ENCODE results near the gene ZSCAN4. TPM values are rescaled to one million over a fixed set of nuclear protein-coding genes. Genes with fewer than 3 reads are reported as not detected.

Gene ZSCAN4
- not detected in 2 replicates for total RNA-seq

DNA sequence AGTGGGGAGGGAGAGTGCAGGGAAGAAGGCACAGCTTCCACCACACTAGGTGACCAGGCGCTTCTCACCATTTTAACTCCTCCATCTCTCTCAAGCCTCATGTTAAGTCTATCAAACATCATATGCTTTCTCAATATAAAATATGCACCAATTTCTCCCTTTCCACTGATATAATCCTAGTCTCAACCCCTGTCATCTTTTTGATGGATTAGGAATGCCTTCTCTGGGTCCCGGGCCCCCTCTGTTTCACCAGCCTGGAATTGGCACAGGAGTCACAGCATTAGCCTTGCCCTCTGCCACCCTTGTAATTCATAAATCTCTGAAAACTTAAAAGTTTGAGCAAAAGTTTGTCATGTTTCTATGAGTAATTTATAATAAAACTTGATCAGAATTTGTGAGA, at the start of gene ZSCAN4:
Gene ZSCAN4 (plus strand): TSS at position 301 of the 400 bp plus-strand sequence. CDS start 7,211 bp downstream, outside the sequence.

DNA sequence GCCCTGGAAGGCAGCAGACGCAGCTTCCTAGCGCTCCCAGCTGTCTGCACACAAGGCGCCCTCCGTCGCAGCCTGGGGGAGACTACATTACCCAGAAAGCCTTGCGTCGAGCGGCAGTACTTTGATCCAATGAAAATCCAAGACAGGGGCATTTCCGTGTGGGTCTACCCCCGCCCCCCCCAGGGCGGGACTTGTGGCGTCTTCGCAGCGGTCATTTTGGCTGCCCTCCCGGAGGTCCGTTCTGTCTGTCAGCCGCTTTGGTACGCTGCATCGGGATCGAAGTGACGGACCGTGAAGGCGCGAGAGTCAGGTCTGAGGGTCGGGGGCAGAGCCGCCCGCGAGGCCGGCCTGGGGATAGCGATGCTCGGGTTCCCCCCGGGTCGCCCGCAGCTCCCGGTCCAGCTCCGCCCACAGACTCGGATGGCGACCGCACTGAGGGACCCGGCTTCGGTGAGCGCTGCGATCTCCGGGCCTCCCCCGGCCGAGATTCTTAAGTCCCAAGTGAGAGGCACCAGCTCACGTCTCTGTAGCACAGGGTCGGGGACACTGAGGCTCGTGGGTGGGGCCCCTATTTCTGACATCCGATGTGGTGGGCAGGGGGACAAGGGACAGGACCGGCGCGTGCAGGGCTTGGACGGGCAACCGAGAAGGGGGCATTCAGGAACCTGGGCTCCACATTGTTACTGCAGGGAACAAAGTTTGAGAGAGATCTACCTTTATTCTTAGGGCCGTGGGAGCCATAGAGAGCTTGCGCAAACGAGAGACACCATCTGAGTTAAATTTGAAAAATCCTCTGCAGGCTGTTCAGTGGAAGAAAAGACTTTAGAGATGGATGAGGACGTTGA, 35.5 kb upstream of the ZSCAN4 start, which contains the start of gene ZNF211:
Gene ZNF211 (plus strand): TSS at position 182 of the 845 bp plus-strand sequence. CDS start 179 bp downstream, at position 361.

GRCh38 chr19:57708641-57709361, 40.1 kb downstream of the ZSCAN4 start, which contains the start of gene ZNF154:
ZNF154 (minus strand) TSS chr19:57709204; CDS start chr19:57708971, 233 bp downstream.

Other genes starting within 250 kb of the ZSCAN4 start
- gene ZNF749, start 233.6 kb upstream of the ZSCAN4 start, total RNA-seq: 2.9 and 5.0 TPM in 2 replicates
- gene VN1R1, start 211.8 kb upstream of the ZSCAN4 start, total RNA-seq: 0.16 TPM in 1 of 2 replicates, not detected in the other
- gene ZNF772, start 191.4 kb upstream of the ZSCAN4 start, total RNA-seq: 13.4 and 18.8 TPM in 2 replicates
- gene ZNF419, start 181.2 kb upstream of the ZSCAN4 start, total RNA-seq: 6.6 and 17.0 TPM in 2 replicates
- gene ZNF773, start 169.0 kb upstream of the ZSCAN4 start, total RNA-seq: 15.4 and 21.5 TPM in 2 replicates
- gene ZNF549, start 141.6 kb upstream of the ZSCAN4 start, total RNA-seq: 3.6 and 4.2 TPM in 2 replicates
- gene ZNF550, start 109.1 kb upstream of the ZSCAN4 start, total RNA-seq: 10.1 and 12.8 TPM in 2 replicates
- 4.0 and 8.1 TPM in 2 replicates for gene ZNF416, start 90.0 kb upstream of the ZSCAN4 start, total RNA-seq
- 6.3 and 7.9 TPM in 2 replicates for gene ZIK1, start 84.8 kb upstream of the ZSCAN4 start, total RNA-seq
- 0.49 and 11.7 TPM in 2 replicates for gene ZNF530, start 69.0 kb upstream of the ZSCAN4 start, total RNA-seq
- gene ZNF134, start 54.7 kb upstream of the ZSCAN4 start, total RNA-seq: 12.8 and 23.3 TPM in 2 replicates
- 3.8 and 7.0 TPM in 2 replicates for gene ZNF211, start 35.8 kb upstream of the ZSCAN4 start, total RNA-seq
- 5.2 and 6.8 TPM in 2 replicates for gene ZNF551, start 13.0 kb downstream of the ZSCAN4 start, total RNA-seq
- gene ZNF154, start 40.3 kb downstream of the ZSCAN4 start, total RNA-seq: 2.0 and 2.6 TPM in 2 replicates
- gene ZNF671, start 58.7 kb downstream of the ZSCAN4 start, total RNA-seq: 7.8 and 7.9 TPM in 2 replicates
- 5.8 TPM in 2 replicates for gene ZNF776, start 77.9 kb downstream of the ZSCAN4 start, total RNA-seq
- gene ZNF586, start 100.7 kb downstream of the ZSCAN4 start, total RNA-seq: 11.4 and 11.5 TPM in 2 replicates
- gene ZNF552, start 146.0 kb downstream of the ZSCAN4 start, total RNA-seq: 1.6 and 3.6 TPM in 2 replicates
- 11.5 and 15.5 TPM in 2 replicates for gene ZNF587B, start 161.4 kb downstream of the ZSCAN4 start, total RNA-seq
- 8.9 and 16.8 TPM in 2 replicates for gene ZNF587, start 180.9 kb downstream of the ZSCAN4 start, total RNA-seq
- 4.0 and 14.3 TPM in 2 replicates for gene ZNF814, start 220.1 kb downstream of the ZSCAN4 start, total RNA-seq
- 6.0 and 6.1 TPM in 2 replicates for gene ZNF417, start 247.7 kb downstream of the ZSCAN4 start, total RNA-seq